Ascending aorta (tissue), 2 donors: ENCODE results near the gene REP15. TPM values are rescaled to one million over a fixed set of nuclear protein-coding genes. Genes with fewer than 3 reads are reported as not detected.
A peak's percentile ranks its signal among the peaks of the same experiment; 100 is the strongest.

Source experiments
- DNase-seq, 2 donors: peaks; one replicate each; pipeline ENCODE4 v3.0.0-alpha.2; 2019; ENCODE audit warnings: low spot score in 2 of 2
- H3K27ac ChIP-seq, 2 donors: fragments of 200-600 bp; sonication (generic); one replicate each; pipeline ENCODE4 v1.5.1; 2016 to 2017; ENCODE audit warnings: mild to moderate bottlenecking in 1 of 2
- H3K27me3 ChIP-seq: fragments of 200-600 bp; sonication (generic); one replicate; pipeline ENCODE4 v1.5.1; 2017
- H3K36me3 ChIP-seq, 2 donors: fragments of 200-600 bp; sonication (generic); one replicate each; pipeline ENCODE4 v1.5.1; 2016
- H3K4me1 ChIP-seq, 2 donors: fragments of 200-600 bp; sonication (generic); one replicate each; pipeline ENCODE4 v1.5.1; 2016 to 2017; ENCODE audit warnings: mild to moderate bottlenecking in 1 of 2
- H3K4me3 ChIP-seq, 2 donors: fragments of 200-600 bp; sonication (generic); one replicate each; pipeline ENCODE4 v1.5.1; 2016 to 2017; ENCODE audit warnings: mild to moderate bottlenecking in 1 of 2
- H3K9me3 ChIP-seq, 2 donors: fragments of 200-600 bp; sonication (generic); one replicate each; pipeline ENCODE4 v1.5.1; 2016
- CTCF ChIP-seq, 3 experiments: fragments of 200-600 bp in 2 of 3; fragments of 450-650 bp in 1 of 3; sonication (generic) in 2 of 3; IDR thresholded peaks; one replicate each; pipeline ENCODE4 v1.5.1; 2016 to 2019; ENCODE audit warnings: antibody characterized with exemption in 3 of 3, mild to moderate bottlenecking in 1 of 3, moderate library complexity in 1 of 3
- intact Hi-C: fragments of 100-400 bp; cut with DNase I; formaldehyde crosslinking; loops from one replicate; pipeline ENCODE4 v1.15.1; 2023
- total RNA-seq: library from RNA; depleted of rRNA; stranded (reverse); fragments of >200 nt; gene quantifications from one replicate; pipeline ENCODE4 v1.1.0, GENCODE V29; 2016

REP15 gene
- total RNA-seq, 1 donor from 2014 or later: not detected

GRCh38 chr12:27709932-27710591, 13.8 kb downstream of the REP15 start:
- Histone ChIP-seq H3K27me3 (no peaks in the 10 kb centered on the region), H3K9me3 (no peaks in the 10 kb centered on the region), H3K36me3 (peaks cover 0 to 7% of the 10 kb centered on the region in 2 donors), H3K27ac (peak overlapping the region; percentile 80 to 85), H3K4me3 (peak overlapping the region; percentile 81 to 91), H3K4me1 (peaks cover 0 to 15% of the 10 kb centered on the region in 2 donors)
- peak in 1 of 2 donors; percentile 67 for DNase-seq
- intact Hi-C loops: loop anchor here (2.0 kb wide), 1 partner anchor 71 kb away; the partner anchor contains the start of genes KLHL42 and MANSC4
- TF ChIP-seq CTCF (IDR thresholded peaks at IDR 0.05): no peak

GRCh38 chr12:27710592-27711316, 14.5 kb downstream of the REP15 start, which contains the start of gene MRPS35:
Gene MRPS35 (plus strand): TSS chr12:27710832. CDS start chr12:27710844, 12 bp downstream.
- peak; percentile 62 to 95 for DNase-seq
- Histone ChIP-seq H3K36me3 (peaks cover 0 to 10% of the 10 kb centered on the region in 2 donors), H3K4me3 (peak within 1 kb of the TSS; percentile 81 to 91), H3K9me3 (no peaks in the 10 kb centered on the region), H3K4me1 (peaks cover 0 to 15% of the 10 kb centered on the region in 2 donors), H3K27ac (peak within 1 kb of the TSS; percentile 80 to 85), H3K27me3 (no peaks in the 10 kb centered on the region)
- intact Hi-C loops: loop anchor here (2.0 kb wide), 1 partner anchor 70 kb away; the partner anchor contains the start of genes KLHL42 and MANSC4
- no peak for TF ChIP-seq CTCF (IDR thresholded peaks at IDR 0.05)

- Histone ChIP-seq H3K4me1 (peaks cover 0 to 15% of the 10 kb centered on the region in 2 donors), H3K9me3 (no peaks in the 10 kb centered on the region), H3K27ac (peak overlapping the region; percentile 80 to 85), H3K36me3 (peaks cover 2 to 16% of the 10 kb centered on the region in 2 donors), H3K27me3 (no peaks in the 10 kb centered on the region), H3K4me3 (peak overlapping the region; percentile 81 to 91)
- DNase-seq: no peak
- TF ChIP-seq CTCF (IDR thresholded peaks at IDR 0.05): no peak
- intact Hi-C loops: loop anchor here (2.0 kb wide), 1 partner anchor 70 kb away; the partner anchor contains the start of genes KLHL42 and MANSC4
Observed at GRCh38 chr12:27711317-27711682, 15.1 kb downstream of the REP15 start.

- peak overlapping the region in 1 of 2 donors; percentile 81 for H3K4me3 ChIP-seq
- H3K9me3 ChIP-seq: no peaks in the 10 kb centered on the region
- H3K36me3 ChIP-seq: peaks cover 6 to 22% of the 10 kb centered on the region in 2 donors
- no peaks in the 10 kb centered on the region for H3K27me3 ChIP-seq
- H3K27ac ChIP-seq: no peak overlapping the region
- intact Hi-C loops: loop anchor here (2.0 kb wide), 1 partner anchor 69 kb away; the partner anchor contains the start of genes KLHL42 and MANSC4
- TF ChIP-seq CTCF (IDR thresholded peaks at IDR 0.05): no peak
- peaks cover 0 to 15% of the 10 kb centered on the region in 2 donors for H3K4me1 ChIP-seq
- DNase-seq: no peak
Observed at GRCh38 chr12:27711967-27712366, 15.7 kb downstream of the REP15 start.

- Histone ChIP-seq H3K4me3 (no peak overlapping the region), H3K27me3 (no peaks in the 10 kb centered on the region), H3K9me3 (no peaks in the 10 kb centered on the region), H3K27ac (no peak overlapping the region), H3K4me1 (no peaks in the 10 kb centered on the region), H3K36me3 (peaks cover 53 to 60% of the 10 kb centered on the region in 2 donors)
- intact Hi-C loops: no loop called here
- no peak for DNase-seq
- TF ChIP-seq CTCF (IDR thresholded peaks at IDR 0.05): no peak
Observed at GRCh38 chr12:27723212-27723611, 27.0 kb downstream of the REP15 start.
